GM12878 (cell line): Measurements from ENCODE around the gene CELSR1. TPM values are rescaled to one million over a fixed set of nuclear protein-coding genes. Genes with fewer than 3 reads are reported as not detected.

Experiments used
- ATAC-seq: fragments of 200-7000 bp; cut with Tn5 transposase; 3 replicates; pipeline ENCODE4 v1.9.1; 2020; ENCODE audit warnings: mild to moderate bottlenecking, moderate library complexity
- BruUV-seq: library from RNA; stranded (reverse); fragments of 400-500 nt; replicated peaks from 2 replicates; lab custom pipeline; 2021; lab: Mats Ljungman, UMichigan
- CTCF ChIA-PET: fragments of 300-600 bp; sonication (Branson Sonifier 250); formaldehyde crosslinking; extraction: SDS; loops from one replicate; lab custom pipeline; 2021; ENCODE audit warnings: inconsistent platforms; lab: Yijun Ruan, JAX
- POLR2A ChIA-PET: fragments of 350-600 bp; formaldehyde crosslinking; extraction: SDS; loops from one replicate; lab custom pipeline; 2021; ENCODE audit warnings: inconsistent platforms; lab: Charles Lee
- RAD21 ChIA-PET: fragments of 300-600 bp; sonication (Branson Sonifier 250); formaldehyde crosslinking; loops from one replicate; lab custom pipeline; 2023; ENCODE audit warnings: antibody characterized with exemption; ENCODE audit not compliant: unreplicated experiment; lab: Charles Lee
- SMC1A ChIA-PET: fragments of 300-600 bp; sonication (Branson Sonifier 250); formaldehyde crosslinking; loops from one replicate; lab custom pipeline; 2023; ENCODE audit not compliant: unreplicated experiment, uncharacterized antibody; lab: Charles Lee
- DNase-seq: peaks from one replicate; pipeline ENCODE4 v3.0.0-alpha.2; 2011; ENCODE audit warnings: low read depth, low spot score
- FAIRE-seq: peaks from 3 replicates; lab custom pipeline; 2011; peaks lifted over from hg19 to GRCh38; lab: Jason Lieb, UNC
- H2AFZ ChIP-seq: 2 replicates; pipeline ENCODE4 v1.6.0; 2011; ENCODE audit warnings: low read depth, low read length, control low read depth; ENCODE audit not compliant: control insufficient read depth
- H3K27ac ChIP-seq: 2 replicates; pipeline ENCODE4 v1.5.1; 2011; ENCODE audit warnings: control low read depth; ENCODE audit not compliant: control insufficient read depth, insufficient read depth
- H3K27me3 ChIP-seq, 2 experiments: replicated peaks in 1 of 2; 2 replicates each; pipeline versions ENCODE4 v1.6.0 to v1.6.1; 2011; ENCODE audit warnings: low read length in 1 of 2; ENCODE audit not compliant: control insufficient read depth in 2 of 2, insufficient read depth in 2 of 2
- H3K36me3 ChIP-seq, 2 experiments: 2 replicates each; pipeline ENCODE4 v1.5.1; 2011; ENCODE audit warnings: low read length in 1 of 2; ENCODE audit not compliant: control insufficient read depth in 2 of 2, insufficient read depth in 2 of 2
- H3K4me1 ChIP-seq: 2 replicates; pipeline ENCODE4 v1.6.1; 2011; ENCODE audit warnings: mild to moderate bottlenecking, low read length, moderate library complexity, mixed read lengths; ENCODE audit not compliant: control insufficient read depth, insufficient read depth
- H3K4me2 ChIP-seq: 2 replicates; pipeline ENCODE4 v1.6.0; 2011; ENCODE audit warnings: control low read depth; ENCODE audit not compliant: control insufficient read depth, insufficient read depth
- H3K4me3 ChIP-seq: fragments of 200-600 bp; sonication (generic); 2 replicates; pipeline ENCODE4 v1.5.1; 2016
- H3K79me2 ChIP-seq: 2 replicates; pipeline ENCODE4 v1.6.0; 2011; ENCODE audit warnings: low read length; ENCODE audit not compliant: control insufficient read depth, insufficient read depth
- H3K9ac ChIP-seq: 2 replicates; pipeline ENCODE4 v1.8.0; 2011; ENCODE audit warnings: low read length, control low read depth, mixed read lengths; ENCODE audit not compliant: control insufficient read depth, insufficient read depth
- H3K9me3 ChIP-seq: replicated peaks from 3 replicates; pipeline ENCODE4 v1.5.1; 2011; ENCODE audit warnings: mild to moderate bottlenecking, low read length; ENCODE audit not compliant: control insufficient read depth, insufficient read depth
- H4K20me1 ChIP-seq: 2 replicates; pipeline ENCODE4 v1.6.0; 2011; ENCODE audit not compliant: control insufficient read depth, insufficient read depth
- ASH2L ChIP-seq: fragments of 300-600, 200-600 bp; sonication (generic); IDR thresholded peaks from 2 replicates; pipeline ENCODE4 v1.6.1; 2017; ENCODE audit warnings: low read depth, mild to moderate bottlenecking, borderline replicate concordance
- CREB1 ChIP-seq: IDR thresholded peaks from 2 replicates; pipeline ENCODE4 v1.6.1; 2012; ENCODE audit warnings: low read depth, mild to moderate bottlenecking, inconsistent platforms
- KDM1A ChIP-seq: fragments of 200-600 bp; sonication (generic); IDR thresholded peaks from 2 replicates; pipeline ENCODE4 v1.6.1; 2016; ENCODE audit warnings: borderline replicate concordance
- NRF1 ChIP-seq: conservative IDR thresholded peaks from 2 replicates; pipeline ENCODE4 v1.6.1; 2011; ENCODE audit warnings: mild to moderate bottlenecking, low read depth, low read length, improper control_type of control experiment
- POLR2A ChIP-seq: IDR thresholded peaks from 2 replicates; pipeline ENCODE4 v1.6.1; 2011; ENCODE audit warnings: low read depth, mild to moderate bottlenecking, low read length
- YBX1 ChIP-seq: fragments of 450-650 bp; IDR thresholded peaks from 2 replicates; pipeline ENCODE4 v1.6.1; 2016; ENCODE audit warnings: antibody characterized with exemption
- YY1 ChIP-seq: IDR thresholded peaks from 2 replicates; pipeline ENCODE4 v1.6.1; 2011; ENCODE audit warnings: low read depth, mild to moderate bottlenecking, low read length
- WGBS: methylation state at CpG from one replicate; pipeline ENCODE4 v1.1.6; 2016; ENCODE audit warnings: low lambda C conversion rate; ENCODE audit not compliant: insufficient replicate concordance, insufficient coverage; ENCODE audit errors: missing lambda C conversion rate; 5-methylcytosine and 5-hydroxymethylcytosine counted together
- in situ Hi-C: fragments of 300-500 bp; cut with MboI; formaldehyde crosslinking; loops from 9 replicates; pipeline ENCODE4 v1.14.3; 2018; ENCODE audit warnings: mixed read lengths
- intact Hi-C: fragments of 100-400 bp; cut with micrococcal nuclease; formaldehyde crosslinking; loops from one replicate; pipeline ENCODE4 v1.14.2; 2022; ENCODE audit not compliant: unreplicated experiment
- polyA plus RNA-seq, 11 experiments: library from polyadenylated mRNA; depleted of rRNA in 4 of 11; unstranded in 6 of 11; stranded (reverse) in 5 of 11; fragments of >200 nt; fragmentation: Nextera tagmentation in 4 of 11; fragmentation: Illumina TruSeq in 1 of 11; extraction: Ambion mirVana in 4 of 11; extraction: Trizol in 1 of 11; gene quantifications; 1 replicate in 1 of 11; 2 replicates in 10 of 11; pipeline versions ENCODE4 v1.2.1 to v1.2.3, GENCODE V29; 2011 to 2016; ENCODE audit warnings: inconsistent platforms in 2 of 11, missing spikeins in 2 of 11, low read depth in 1 of 11
- total RNA-seq, 4 experiments: library from RNA; depleted of rRNA in 3 of 4; stranded (reverse); fragments of >200 nt in 3 of 4; fragmentation: Illumina TruSeq in 1 of 4; extraction: Trizol in 1 of 4; gene quantifications; 2 replicates each; pipeline versions ENCODE4 v1.2.1 to v1.2.3, GENCODE V29; 2013 to 2021
- TF ChIP-seq, protein P1 (sequence below): fragments of 450-650 bp; IDR thresholded peaks from 2 replicates; pipeline ENCODE4 v1.6.1; 2018; ENCODE audit warnings: mild to moderate bottlenecking, low read depth, moderate library complexity; ENCODE audit not compliant: partially characterized antibody

The CELSR1 gene
- total and polyA plus RNA-seq, 10 of the 15 experiments (the other 5 are each of a cell fraction or from before 2014, with no cell fraction given) = 0.05 to 1.7 (median 0.35) TPM; not detected in 2

- no peak overlapping the region for H3K4me3 ChIP-seq
- in situ Hi-C loops = no loop called here
- H3K9ac ChIP-seq = no peak overlapping the region
- intact Hi-C loops = no loop called here
- H3K27me3 ChIP-seq = no peaks in the 10 kb centered on the region
- H3K27ac ChIP-seq = no peak overlapping the region
- peaks cover 13 to 52% of the 10 kb centered on the region in 2 experiments for H3K36me3 ChIP-seq
- ChIA-PET RAD21 (no interaction called here), SMC1A (no interaction called here), CTCF (interaction anchor here (3.9 kb wide), 1 partner anchor 187 kb away, joined by 15 read pairs; no protein-coding TSS in a partner anchor), POLR2A (no interaction called here)
- H3K4me1 ChIP-seq = no peaks in the 10 kb centered on the region
- H2AFZ ChIP-seq = no peak overlapping the region
- BruUV-seq = no TSS peak
- no peak for ATAC-seq
- H3K9me3 ChIP-seq = no peaks in the 10 kb centered on the region
- WGBS = 93% methylated on average over 21 of the region's 21 CpGs
- no peak for DNase-seq
- no peak for TF ChIP-seq CREB1
- TF ChIP-seq YY1 = no peak
- TF ChIP-seq ASH2L = no peak
- TF ChIP-seq, protein P1, sequence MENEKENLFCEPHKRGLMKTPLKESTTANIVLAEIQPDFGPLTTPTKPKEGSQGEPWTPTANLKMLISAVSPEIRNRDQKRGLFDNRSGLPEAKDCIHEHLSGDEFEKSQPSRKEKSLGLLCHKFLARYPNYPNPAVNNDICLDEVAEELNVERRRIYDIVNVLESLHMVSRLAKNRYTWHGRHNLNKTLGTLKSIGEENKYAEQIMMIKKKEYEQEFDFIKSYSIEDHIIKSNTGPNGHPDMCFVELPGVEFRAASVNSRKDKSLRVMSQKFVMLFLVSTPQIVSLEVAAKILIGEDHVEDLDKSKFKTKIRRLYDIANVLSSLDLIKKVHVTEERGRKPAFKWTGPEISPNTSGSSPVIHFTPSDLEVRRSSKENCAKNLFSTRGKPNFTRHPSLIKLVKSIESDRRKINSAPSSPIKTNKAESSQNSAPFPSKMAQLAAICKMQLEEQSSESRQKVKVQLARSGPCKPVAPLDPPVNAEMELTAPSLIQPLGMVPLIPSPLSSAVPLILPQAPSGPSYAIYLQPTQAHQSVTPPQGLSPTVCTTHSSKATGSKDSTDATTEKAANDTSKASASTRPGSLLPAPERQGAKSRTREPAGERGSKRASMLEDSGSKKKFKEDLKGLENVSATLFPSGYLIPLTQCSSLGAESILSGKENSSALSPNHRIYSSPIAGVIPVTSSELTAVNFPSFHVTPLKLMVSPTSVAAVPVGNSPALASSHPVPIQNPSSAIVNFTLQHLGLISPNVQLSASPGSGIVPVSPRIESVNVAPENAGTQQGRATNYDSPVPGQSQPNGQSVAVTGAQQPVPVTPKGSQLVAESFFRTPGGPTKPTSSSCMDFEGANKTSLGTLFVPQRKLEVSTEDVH = no peak
- no peak for TF ChIP-seq NRF1
- TF ChIP-seq KDM1A = no peak
- TF ChIP-seq YBX1 = no peak
- peak; percentile 13; the same call in 1 of the 2 replicates for TF ChIP-seq POLR2A
- TF ChIP-seq, all 136 proteins: peak for 1
- FAIRE-seq = no peak
- no peaks in the 10 kb centered on the region for H4K20me1 ChIP-seq
- H3K4me2 ChIP-seq = no peak overlapping the region
- no peaks in the 10 kb centered on the region for H3K79me2 ChIP-seq
Measured at GRCh38 chr22:46354176-46354992, 183.0 kb downstream of the CELSR1 start.
